ENCODE measurements around the gene CSGALNACT2.

- TF ChIP-seq BHLHE40 (IDR thresholded peaks at IDR 0.05; ENCODE audit: low read length) (no peak), SIX4 (CRISPR knock-in tag; IDR thresholded peaks at IDR 0.05) (no peak), HCFC1 (IDR thresholded peaks at IDR 0.05; ENCODE audit: low read depth, low read length) (no peak)
These were observed 36.0 kb upstream of the CSGALNACT2 start for GRCh38 chr10:43102063-43102828.

Data from HepG2 (cell line).